ENCODE results near the gene RNASE8. TPM values are rescaled to one million over a fixed set of nuclear protein-coding genes. Genes with fewer than 3 reads are reported as not detected.

The RNASE8 gene
- total RNA-seq, 3 donors from 2014 or later (not counting 1 experiment from before 2014, with no cell fraction given): not detected

- Mint-ChIP-seq H3K27me3 (ENCODE audit: low read depth in 2 of 2) (peaks cover 0 to 15% of the 10 kb centered on the region in 2 donors), H3K36me3 (no peaks in the 10 kb centered on the region), H3K9me3 (no peaks in the 10 kb centered on the region), H3K4me1 (peaks cover 7 to 13% of the 10 kb centered on the region in 2 donors), H3K4me3 (peak overlapping the region; percentile 80), H3K27ac (peak overlapping the region in 1 of 2 donors; percentile 67)
- no peak overlapping the region for H3K27ac ChIP-seq (ENCODE audit: low read length)
- intact Hi-C loops (cut with micrococcal nuclease): no loop called here
- no peak for TF ChIP-seq CTCF (IDR thresholded peaks at IDR 0.05)
- peak in 1 of 2 donors; percentile 47 for DNase-seq
- 27% methylated on average over 17 of the region's 17 CpGs for WGBS (ENCODE audit: insufficient coverage)
- H3K4me3 ChIP-seq (ENCODE audit: low read length): peak overlapping the region; percentile 81
- H3K36me3 ChIP-seq (ENCODE audit: control insufficient read depth, insufficient read depth, low read length): no peaks in the 10 kb centered on the region
- H3K9me3 ChIP-seq (ENCODE audit: control insufficient read depth, insufficient read depth, low read length): no peaks in the 10 kb centered on the region
- peaks cover 2% of the 10 kb centered on the region for H3K27me3 ChIP-seq (ENCODE audit: control insufficient read depth, insufficient read depth, low read length)
- H3K4me1 ChIP-seq (ENCODE audit: control insufficient read depth, insufficient read depth, low read length): peaks cover 23% of the 10 kb centered on the region
- peak in 1 of 3 donors; percentile 7 for ATAC-seq
Observed at GRCh38 chr14:21023817-21024584, 33.6 kb upstream of the RNASE8 start.

- H3K9me3 ChIP-seq (ENCODE audit: control insufficient read depth, insufficient read depth, low read length): no peaks in the 10 kb centered on the region
- peak within 1 kb of the TSS; percentile 81 for H3K4me3 ChIP-seq (ENCODE audit: low read length)
- ATAC-seq: peak; percentile 84 to 90 (median 89)
- no peak within 1 kb of the TSS for H3K27ac ChIP-seq (ENCODE audit: low read length)
- Mint-ChIP-seq H3K27ac (peak within 1 kb of the TSS in 1 of 2 donors; percentile 67), H3K36me3 (no peaks in the 10 kb centered on the region), H3K4me3 (peak within 1 kb of the TSS; percentile 84), H3K9me3 (no peaks in the 10 kb centered on the region), H3K4me1 (peaks cover 7 to 13% of the 10 kb centered on the region in 2 donors), H3K27me3 (ENCODE audit: low read depth in 2 of 2) (peaks cover 0 to 15% of the 10 kb centered on the region in 2 donors)
- 2% methylated on average over 55 of the region's 72 CpGs for WGBS (ENCODE audit: insufficient coverage)
- DNase-seq: peak; percentile 56 to 85
- peaks cover 2% of the 10 kb centered on the region for H3K27me3 ChIP-seq (ENCODE audit: control insufficient read depth, insufficient read depth, low read length)
- peaks cover 23% of the 10 kb centered on the region for H3K4me1 ChIP-seq (ENCODE audit: control insufficient read depth, insufficient read depth, low read length)
- intact Hi-C loops (cut with micrococcal nuclease): no loop called here
- no peak for TF ChIP-seq CTCF (IDR thresholded peaks at IDR 0.05)
- no peaks in the 10 kb centered on the region for H3K36me3 ChIP-seq (ENCODE audit: control insufficient read depth, insufficient read depth, low read length)
Observed at GRCh38 chr14:21024585-21025370, 32.8 kb upstream of the RNASE8 start, which contains the start of gene NDRG2. Gene NDRG2 (minus strand): TSS chr14:21025061. CDS start chr14:21023315, 1,746 bp downstream.

DNA sequence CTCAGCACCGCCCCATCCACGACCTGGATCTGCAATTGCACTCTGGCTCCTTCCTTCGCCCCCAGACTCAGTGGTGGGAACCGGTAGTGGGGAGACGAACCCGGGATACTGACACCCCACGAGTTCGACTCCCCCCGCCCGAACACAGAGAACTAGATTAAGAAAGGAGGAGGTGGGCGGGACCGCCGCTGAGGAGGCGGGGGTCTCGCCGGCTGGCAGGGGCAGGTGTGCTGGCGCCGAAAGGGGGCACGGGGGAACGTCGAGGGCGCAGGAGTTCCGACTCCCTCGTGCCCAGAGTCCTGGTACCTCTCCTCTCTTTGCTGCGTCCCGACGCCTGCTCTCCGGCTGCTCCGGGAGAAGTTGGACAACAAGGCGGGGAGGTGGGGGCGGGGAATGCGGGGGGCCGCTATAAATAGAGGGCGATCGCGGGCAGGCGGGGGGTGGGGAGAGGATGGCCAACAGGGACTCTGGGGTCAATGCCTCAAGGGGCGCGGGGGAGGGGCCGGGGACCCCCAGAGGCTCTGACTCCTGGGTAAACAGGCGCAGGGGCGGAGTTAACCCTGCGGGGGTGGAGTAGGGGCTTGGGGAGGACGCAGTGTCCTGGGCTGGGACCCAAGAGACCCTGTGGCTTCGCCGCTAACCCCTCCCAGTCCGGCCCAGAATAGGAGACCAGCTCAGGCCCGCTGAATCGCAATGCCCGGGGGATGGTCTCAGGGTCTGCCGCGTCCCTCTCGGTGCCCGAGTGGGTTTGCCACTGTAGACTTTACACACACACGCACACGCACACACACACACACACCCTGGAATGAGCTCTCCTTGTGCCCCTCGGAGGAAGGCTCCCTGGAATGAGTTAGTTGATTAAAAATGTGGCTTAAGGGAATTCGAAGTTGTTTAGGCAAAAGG is 32.0 kb upstream of the RNASE8 start:
- H3K4me3 Mint-ChIP-seq: peak overlapping the region; percentile 84
- intact Hi-C loops (cut with micrococcal nuclease): no loop called here
- peak in 1 of 2 donors; percentile 23 for DNase-seq

More for the DNA sequence above, 32.0 kb upstream of the RNASE8 start:
- Mint-ChIP-seq H3K27me3 (ENCODE audit: low read depth in 2 of 2) (peaks cover 0 to 15% of the 10 kb centered on the region in 2 donors), H3K4me1 (peaks cover 7 to 13% of the 10 kb centered on the region in 2 donors), H3K27ac (peak overlapping the region in 1 of 2 donors; percentile 67), H3K9me3 (no peaks in the 10 kb centered on the region), H3K36me3 (no peaks in the 10 kb centered on the region)
- Histone ChIP-seq H3K36me3 (ENCODE audit: control insufficient read depth, insufficient read depth, low read length) (no peaks in the 10 kb centered on the region), H3K9me3 (ENCODE audit: control insufficient read depth, insufficient read depth, low read length) (no peaks in the 10 kb centered on the region), H3K4me3 (ENCODE audit: low read length) (peak overlapping the region; percentile 62), H3K27ac (ENCODE audit: low read length) (no peak overlapping the region), H3K27me3 (ENCODE audit: control insufficient read depth, insufficient read depth, low read length) (peaks cover 2% of the 10 kb centered on the region), H3K4me1 (ENCODE audit: control insufficient read depth, insufficient read depth, low read length) (peaks cover 23% of the 10 kb centered on the region)
- 11% methylated on average over 55 of the region's 58 CpGs for WGBS (ENCODE audit: insufficient coverage)
- TF ChIP-seq CTCF (IDR thresholded peaks at IDR 0.05): no peak
- no peak for ATAC-seq

Data from natural killer cell (primary cell).